ENCODE measurements around the gene SYNM.

DNA sequence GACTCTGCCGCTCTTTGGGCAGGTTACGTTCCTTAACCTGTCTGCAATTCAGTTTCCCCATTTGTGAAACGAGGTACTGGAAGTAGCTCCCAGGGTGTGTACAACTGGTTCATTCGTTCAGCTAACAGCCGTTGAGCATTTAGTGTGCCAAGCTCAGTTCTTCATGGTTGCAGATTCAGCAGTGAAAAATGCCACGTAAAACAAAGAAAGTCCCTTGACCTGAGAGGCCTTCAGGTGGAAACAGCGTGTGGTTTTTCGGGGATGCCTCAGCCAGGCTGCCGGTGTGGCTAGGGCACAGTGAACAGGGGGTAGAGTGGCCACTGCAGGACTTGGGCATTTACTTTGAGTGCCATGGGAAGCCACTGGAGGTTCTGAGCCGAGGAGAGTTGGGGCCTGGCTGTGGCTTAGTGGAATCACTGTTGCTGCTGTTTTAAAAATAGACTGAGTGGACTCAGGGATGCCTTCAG is 4.7 kb downstream of the SYNM start:
- TF ChIP-seq, protein P1, sequence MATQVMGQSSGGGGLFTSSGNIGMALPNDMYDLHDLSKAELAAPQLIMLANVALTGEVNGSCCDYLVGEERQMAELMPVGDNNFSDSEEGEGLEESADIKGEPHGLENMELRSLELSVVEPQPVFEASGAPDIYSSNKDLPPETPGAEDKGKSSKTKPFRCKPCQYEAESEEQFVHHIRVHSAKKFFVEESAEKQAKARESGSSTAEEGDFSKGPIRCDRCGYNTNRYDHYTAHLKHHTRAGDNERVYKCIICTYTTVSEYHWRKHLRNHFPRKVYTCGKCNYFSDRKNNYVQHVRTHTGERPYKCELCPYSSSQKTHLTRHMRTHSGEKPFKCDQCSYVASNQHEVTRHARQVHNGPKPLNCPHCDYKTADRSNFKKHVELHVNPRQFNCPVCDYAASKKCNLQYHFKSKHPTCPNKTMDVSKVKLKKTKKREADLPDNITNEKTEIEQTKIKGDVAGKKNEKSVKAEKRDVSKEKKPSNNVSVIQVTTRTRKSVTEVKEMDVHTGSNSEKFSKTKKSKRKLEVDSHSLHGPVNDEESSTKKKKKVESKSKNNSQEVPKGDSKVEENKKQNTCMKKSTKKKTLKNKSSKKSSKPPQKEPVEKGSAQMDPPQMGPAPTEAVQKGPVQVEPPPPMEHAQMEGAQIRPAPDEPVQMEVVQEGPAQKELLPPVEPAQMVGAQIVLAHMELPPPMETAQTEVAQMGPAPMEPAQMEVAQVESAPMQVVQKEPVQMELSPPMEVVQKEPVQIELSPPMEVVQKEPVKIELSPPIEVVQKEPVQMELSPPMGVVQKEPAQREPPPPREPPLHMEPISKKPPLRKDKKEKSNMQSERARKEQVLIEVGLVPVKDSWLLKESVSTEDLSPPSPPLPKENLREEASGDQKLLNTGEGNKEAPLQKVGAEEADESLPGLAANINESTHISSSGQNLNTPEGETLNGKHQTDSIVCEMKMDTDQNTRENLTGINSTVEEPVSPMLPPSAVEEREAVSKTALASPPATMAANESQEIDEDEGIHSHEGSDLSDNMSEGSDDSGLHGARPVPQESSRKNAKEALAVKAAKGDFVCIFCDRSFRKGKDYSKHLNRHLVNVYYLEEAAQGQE (IDR thresholded peaks at IDR 0.05; ENCODE audit: low read depth), result no peak
- TF ChIP-seq, protein P2, sequence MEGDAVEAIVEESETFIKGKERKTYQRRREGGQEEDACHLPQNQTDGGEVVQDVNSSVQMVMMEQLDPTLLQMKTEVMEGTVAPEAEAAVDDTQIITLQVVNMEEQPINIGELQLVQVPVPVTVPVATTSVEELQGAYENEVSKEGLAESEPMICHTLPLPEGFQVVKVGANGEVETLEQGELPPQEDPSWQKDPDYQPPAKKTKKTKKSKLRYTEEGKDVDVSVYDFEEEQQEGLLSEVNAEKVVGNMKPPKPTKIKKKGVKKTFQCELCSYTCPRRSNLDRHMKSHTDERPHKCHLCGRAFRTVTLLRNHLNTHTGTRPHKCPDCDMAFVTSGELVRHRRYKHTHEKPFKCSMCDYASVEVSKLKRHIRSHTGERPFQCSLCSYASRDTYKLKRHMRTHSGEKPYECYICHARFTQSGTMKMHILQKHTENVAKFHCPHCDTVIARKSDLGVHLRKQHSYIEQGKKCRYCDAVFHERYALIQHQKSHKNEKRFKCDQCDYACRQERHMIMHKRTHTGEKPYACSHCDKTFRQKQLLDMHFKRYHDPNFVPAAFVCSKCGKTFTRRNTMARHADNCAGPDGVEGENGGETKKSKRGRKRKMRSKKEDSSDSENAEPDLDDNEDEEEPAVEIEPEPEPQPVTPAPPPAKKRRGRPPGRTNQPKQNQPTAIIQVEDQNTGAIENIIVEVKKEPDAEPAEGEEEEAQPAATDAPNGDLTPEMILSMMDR (IDR thresholded peaks at IDR 0.05 in 2 of 3, conservative IDR thresholded peaks at IDR 0.05 in 1 of 3; ENCODE audit: borderline replicate concordance in 1 of 3, insufficient read depth in 1 of 3, low read depth in 2 of 3, low read length in 2 of 3), result no peak
- TF ChIP-seq SIN3A (IDR thresholded peaks at IDR 0.05; ENCODE audit: low read depth), result no peak
- TF ChIP-seq EZH2 (IDR thresholded peaks at IDR 0.05), result no peak
- TF ChIP-seq RAD21 (IDR thresholded peaks at IDR 0.05; ENCODE audit: low read depth), result no peak
- TF ChIP-seq POLR2AphosphoS5 (IDR thresholded peaks at IDR 0.05; ENCODE audit: low read depth, low read length), result no peak
- TF ChIP-seq ZNF274 (IDR thresholded peaks at IDR 0.05; ENCODE audit: low read depth, low read length), result no peak
- TF ChIP-seq POLR2A (IDR thresholded peaks at IDR 0.05; ENCODE audit: borderline replicate concordance, extremely low read depth, insufficient read depth, insufficient read length), result no peak
- TF ChIP-seq EZH2phosphoT487 (IDR thresholded peaks at IDR 0.05; ENCODE audit: borderline replicate concordance), result no peak

Measured in HCT116 (cell line).